ENCODE measurements around the gene ARHGEF10L. TPM values are rescaled to one million over a fixed set of nuclear protein-coding genes. Genes with fewer than 3 reads are reported as not detected.

ARHGEF10L gene
- total RNA-seq, 1 donor = 39.1 TPM

- Histone ChIP-seq H4K20me1 (ENCODE audit: insufficient read depth, low read length) (no peaks in the 10 kb centered on the region), H3K4me2 (ENCODE audit: insufficient read depth, low read length) (peak overlapping the region; percentile 50), H3K36me3 (ENCODE audit: insufficient read depth, low read length) (no peaks in the 10 kb centered on the region), H3K27ac (ENCODE audit: low read depth, low read length) (no peak overlapping the region), H3K4me3 (ENCODE audit: insufficient read depth, low read length) (no peak overlapping the region), H3K79me2 (ENCODE audit: insufficient read depth, low read length) (no peaks in the 10 kb centered on the region), H3K9me3 (ENCODE audit: low read depth, low read length) (no peaks in the 10 kb centered on the region), H3K27me3 (ENCODE audit: insufficient read depth, low read length) (no peaks in the 10 kb centered on the region), H3K4me1 (ENCODE audit: insufficient read depth, low read length) (peaks cover 16% of the 10 kb centered on the region), H2AFZ (ENCODE audit: low read length) (peak overlapping the region; percentile 67)
- peak; percentile 91 for DNase-seq (ENCODE audit: insufficient read length, low spot score, missing footprints)
- TF ChIP-seq, protein P1, sequence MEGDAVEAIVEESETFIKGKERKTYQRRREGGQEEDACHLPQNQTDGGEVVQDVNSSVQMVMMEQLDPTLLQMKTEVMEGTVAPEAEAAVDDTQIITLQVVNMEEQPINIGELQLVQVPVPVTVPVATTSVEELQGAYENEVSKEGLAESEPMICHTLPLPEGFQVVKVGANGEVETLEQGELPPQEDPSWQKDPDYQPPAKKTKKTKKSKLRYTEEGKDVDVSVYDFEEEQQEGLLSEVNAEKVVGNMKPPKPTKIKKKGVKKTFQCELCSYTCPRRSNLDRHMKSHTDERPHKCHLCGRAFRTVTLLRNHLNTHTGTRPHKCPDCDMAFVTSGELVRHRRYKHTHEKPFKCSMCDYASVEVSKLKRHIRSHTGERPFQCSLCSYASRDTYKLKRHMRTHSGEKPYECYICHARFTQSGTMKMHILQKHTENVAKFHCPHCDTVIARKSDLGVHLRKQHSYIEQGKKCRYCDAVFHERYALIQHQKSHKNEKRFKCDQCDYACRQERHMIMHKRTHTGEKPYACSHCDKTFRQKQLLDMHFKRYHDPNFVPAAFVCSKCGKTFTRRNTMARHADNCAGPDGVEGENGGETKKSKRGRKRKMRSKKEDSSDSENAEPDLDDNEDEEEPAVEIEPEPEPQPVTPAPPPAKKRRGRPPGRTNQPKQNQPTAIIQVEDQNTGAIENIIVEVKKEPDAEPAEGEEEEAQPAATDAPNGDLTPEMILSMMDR (IDR thresholded peaks at IDR 0.05; ENCODE audit: extremely low read depth, low read depth, low read length) = no peak
Observed at GRCh38 chr1:17527036-17527914, 12.2 kb upstream of the ARHGEF10L start.

- DNase-seq (ENCODE audit: insufficient read length, low spot score, missing footprints) = no peak
- Histone ChIP-seq H3K4me1 (ENCODE audit: insufficient read depth, low read length) (peaks cover 14% of the 10 kb centered on the region), H3K9me3 (ENCODE audit: low read depth, low read length) (no peaks in the 10 kb centered on the region), H3K4me3 (ENCODE audit: insufficient read depth, low read length) (no peak overlapping the region), H3K27me3 (ENCODE audit: insufficient read depth, low read length) (no peaks in the 10 kb centered on the region), H2AFZ (ENCODE audit: low read length) (no peak overlapping the region), H4K20me1 (ENCODE audit: insufficient read depth, low read length) (no peaks in the 10 kb centered on the region), H3K4me2 (ENCODE audit: insufficient read depth, low read length) (no peak overlapping the region), H3K79me2 (ENCODE audit: insufficient read depth, low read length) (no peaks in the 10 kb centered on the region), H3K27ac (ENCODE audit: low read depth, low read length) (no peak overlapping the region), H3K36me3 (ENCODE audit: insufficient read depth, low read length) (no peaks in the 10 kb centered on the region)
- TF ChIP-seq, protein P1 (IDR thresholded peaks at IDR 0.05; ENCODE audit: extremely low read depth, low read depth, low read length) = no peak
Observed at GRCh38 chr1:17529381-17529780, 10.1 kb upstream of the ARHGEF10L start.

DNA sequence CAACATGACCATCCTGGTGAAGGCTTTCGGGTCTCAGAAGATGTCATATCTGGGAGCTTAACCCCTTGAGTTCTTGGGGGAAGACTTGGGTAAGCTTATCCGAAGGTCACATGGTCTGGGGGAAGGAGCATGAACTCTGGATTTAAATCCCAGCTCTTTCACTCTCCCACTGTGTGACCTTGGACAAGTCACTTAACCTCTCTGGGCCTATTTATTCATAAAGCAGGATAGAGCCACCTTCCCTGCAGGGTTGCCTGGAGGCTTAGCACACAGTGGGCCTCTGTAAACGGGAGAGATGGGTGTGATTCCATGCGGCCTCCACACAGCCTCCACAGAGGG, 8.2 kb upstream of the ARHGEF10L start:
- TF ChIP-seq, protein P1 (IDR thresholded peaks at IDR 0.05; ENCODE audit: extremely low read depth, low read depth, low read length) = no peak
- H3K27me3 ChIP-seq (ENCODE audit: insufficient read depth, low read length) = no peaks in the 10 kb centered on the region
- DNase-seq (ENCODE audit: insufficient read length, low spot score, missing footprints) = no peak
- H3K79me2 ChIP-seq (ENCODE audit: insufficient read depth, low read length) = no peaks in the 10 kb centered on the region
- no peak overlapping the region for H3K4me3 ChIP-seq (ENCODE audit: insufficient read depth, low read length)
- no peak overlapping the region for H3K4me2 ChIP-seq (ENCODE audit: insufficient read depth, low read length)
- H3K27ac ChIP-seq (ENCODE audit: low read depth, low read length) = no peak overlapping the region
- no peaks in the 10 kb centered on the region for H3K36me3 ChIP-seq (ENCODE audit: insufficient read depth, low read length)
- H3K9me3 ChIP-seq (ENCODE audit: low read depth, low read length) = no peaks in the 10 kb centered on the region
- peaks cover 14% of the 10 kb centered on the region for H3K4me1 ChIP-seq (ENCODE audit: insufficient read depth, low read length)
- no peaks in the 10 kb centered on the region for H4K20me1 ChIP-seq (ENCODE audit: insufficient read depth, low read length)
- no peak overlapping the region for H2AFZ ChIP-seq (ENCODE audit: low read length)

DNA sequence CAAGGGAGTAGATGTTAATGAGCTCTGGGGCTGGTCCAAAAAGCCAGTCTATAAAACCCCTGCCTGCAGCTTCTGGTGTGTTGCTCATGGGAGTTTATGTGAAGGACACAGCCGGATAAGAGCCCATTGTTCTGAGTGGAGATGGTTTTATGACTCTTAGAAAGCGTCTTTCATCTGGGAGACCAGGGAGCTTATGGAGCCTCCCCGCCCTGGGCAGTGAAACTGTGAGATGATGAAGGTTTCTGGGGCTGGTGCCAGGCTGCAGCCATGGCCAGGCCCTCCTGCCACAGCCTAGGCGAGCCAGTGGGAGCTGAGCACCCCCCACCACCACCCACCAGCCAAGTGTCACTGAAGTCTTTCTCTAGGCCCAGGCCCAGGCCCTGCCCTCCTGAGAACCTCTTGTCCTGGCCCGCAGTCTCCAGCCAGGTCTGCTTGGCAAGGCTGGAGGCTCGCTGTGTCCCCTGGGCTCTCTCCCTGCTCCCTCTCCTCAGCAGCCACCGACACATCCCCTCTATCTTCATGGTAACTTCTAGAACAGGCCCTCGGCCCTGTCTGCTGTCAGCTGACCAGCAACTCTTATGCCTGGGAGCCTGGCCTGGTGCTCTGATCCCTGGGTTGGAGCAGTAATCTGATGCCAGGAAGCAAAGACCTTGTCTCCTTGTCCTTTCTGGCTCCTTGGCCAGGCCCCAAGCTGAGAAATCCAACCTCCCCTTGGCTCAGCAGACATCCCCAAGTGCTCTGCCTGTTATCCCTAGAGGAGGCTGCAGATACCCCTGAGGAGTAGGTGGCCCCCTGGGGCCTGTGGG, 7.6 kb upstream of the ARHGEF10L start:
- DNase-seq (ENCODE audit: insufficient read length, low spot score, missing footprints) = peak; percentile 66
- H2AFZ ChIP-seq (ENCODE audit: low read length) = peak overlapping the region; percentile 78
- no peaks in the 10 kb centered on the region for H3K79me2 ChIP-seq (ENCODE audit: insufficient read depth, low read length)
- H3K9me3 ChIP-seq (ENCODE audit: low read depth, low read length) = no peaks in the 10 kb centered on the region
- no peaks in the 10 kb centered on the region for H3K36me3 ChIP-seq (ENCODE audit: insufficient read depth, low read length)
- H4K20me1 ChIP-seq (ENCODE audit: insufficient read depth, low read length) = no peaks in the 10 kb centered on the region
- TF ChIP-seq, protein P1 (IDR thresholded peaks at IDR 0.05; ENCODE audit: extremely low read depth, low read depth, low read length) = no peak
- H3K27ac ChIP-seq (ENCODE audit: low read depth, low read length) = no peak overlapping the region
- peaks cover 14% of the 10 kb centered on the region for H3K4me1 ChIP-seq (ENCODE audit: insufficient read depth, low read length)
- H3K4me3 ChIP-seq (ENCODE audit: insufficient read depth, low read length) = no peak overlapping the region
- H3K27me3 ChIP-seq (ENCODE audit: insufficient read depth, low read length) = no peaks in the 10 kb centered on the region
- no peak overlapping the region for H3K4me2 ChIP-seq (ENCODE audit: insufficient read depth, low read length)
